Lower lobe of right lung (tissue), 2 donors: Measurements from ENCODE around the gene CAPN3. TPM values are rescaled to one million over a fixed set of nuclear protein-coding genes. Genes with fewer than 3 reads are reported as not detected.

Source experiments
- ATAC-seq, 2 donors: fragments of 200-7000 bp; cut with Tn5 transposase; one replicate each; pipeline ENCODE4 v1.9.1; 2020 to 2022; ENCODE audit warnings: mild to moderate bottlenecking in 2 of 2, moderate library complexity in 2 of 2
- DNase-seq: peaks from one replicate; pipeline ENCODE4 v3.0.0-alpha.2; 2020
- H3K27ac ChIP-seq: fragments of 200-600 bp; one replicate; pipeline ENCODE4 v1.8.0; 2022
- H3K27me3 ChIP-seq: fragments of 200-600 bp; one replicate; pipeline ENCODE4 v1.8.0; 2022; ENCODE audit warnings: low read depth
- H3K36me3 ChIP-seq: fragments of 200-600 bp; one replicate; pipeline ENCODE4 v1.8.0; 2022; ENCODE audit warnings: mild to moderate bottlenecking
- H3K4me1 ChIP-seq: fragments of 200-600 bp; one replicate; pipeline ENCODE4 v1.8.0; 2022
- H3K4me3 ChIP-seq: fragments of 200-600 bp; one replicate; pipeline ENCODE4 v1.8.0; 2022; ENCODE audit warnings: mild to moderate bottlenecking
- H3K9me3 ChIP-seq: fragments of 200-600 bp; one replicate; pipeline ENCODE4 v1.8.0; 2022
- intact Hi-C: fragments of 100-400 bp; cut with DNase I; formaldehyde crosslinking; loops from one replicate; pipeline ENCODE4 v1.11.0; 2022
- total RNA-seq: library from RNA; stranded (reverse); fragmentation: NEBNext Ultra II Directional; extraction: Animal tissue kit (Norgen Biotek cat#: 25700); gene quantifications from one replicate; pipeline ENCODE4 v1.2.1, GENCODE V29; 2021
- TF ChIP-seq, protein P1 (sequence below): fragments of 200-600 bp; IDR thresholded peaks from one replicate; pipeline ENCODE4 v1.8.0; 2022; ENCODE audit warnings: antibody characterized with exemption, mild to moderate bottlenecking
- donor health status: DM: no; HTN: yes; CAD: no; lungs with severe emphysema.

The CAPN3 gene
- total RNA-seq, 1 donor from 2014 or later, result 47.2 TPM

- ATAC-seq, result no peak
- intact Hi-C loops, result no loop called here
- Histone ChIP-seq H3K4me1 (no peaks in the 10 kb centered on the region), H3K9me3 (no peaks in the 10 kb centered on the region), H3K4me3 (no peak overlapping the region), H3K36me3 (peaks cover 80% of the 10 kb centered on the region), H3K27ac (no peak overlapping the region), H3K27me3 (no peaks in the 10 kb centered on the region)
- TF ChIP-seq, protein P1, sequence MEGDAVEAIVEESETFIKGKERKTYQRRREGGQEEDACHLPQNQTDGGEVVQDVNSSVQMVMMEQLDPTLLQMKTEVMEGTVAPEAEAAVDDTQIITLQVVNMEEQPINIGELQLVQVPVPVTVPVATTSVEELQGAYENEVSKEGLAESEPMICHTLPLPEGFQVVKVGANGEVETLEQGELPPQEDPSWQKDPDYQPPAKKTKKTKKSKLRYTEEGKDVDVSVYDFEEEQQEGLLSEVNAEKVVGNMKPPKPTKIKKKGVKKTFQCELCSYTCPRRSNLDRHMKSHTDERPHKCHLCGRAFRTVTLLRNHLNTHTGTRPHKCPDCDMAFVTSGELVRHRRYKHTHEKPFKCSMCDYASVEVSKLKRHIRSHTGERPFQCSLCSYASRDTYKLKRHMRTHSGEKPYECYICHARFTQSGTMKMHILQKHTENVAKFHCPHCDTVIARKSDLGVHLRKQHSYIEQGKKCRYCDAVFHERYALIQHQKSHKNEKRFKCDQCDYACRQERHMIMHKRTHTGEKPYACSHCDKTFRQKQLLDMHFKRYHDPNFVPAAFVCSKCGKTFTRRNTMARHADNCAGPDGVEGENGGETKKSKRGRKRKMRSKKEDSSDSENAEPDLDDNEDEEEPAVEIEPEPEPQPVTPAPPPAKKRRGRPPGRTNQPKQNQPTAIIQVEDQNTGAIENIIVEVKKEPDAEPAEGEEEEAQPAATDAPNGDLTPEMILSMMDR, result no peak
- DNase-seq, result no peak
Observed at GRCh38 chr15:42411884-42412283, 52.6 kb downstream of the CAPN3 start.

DNA sequence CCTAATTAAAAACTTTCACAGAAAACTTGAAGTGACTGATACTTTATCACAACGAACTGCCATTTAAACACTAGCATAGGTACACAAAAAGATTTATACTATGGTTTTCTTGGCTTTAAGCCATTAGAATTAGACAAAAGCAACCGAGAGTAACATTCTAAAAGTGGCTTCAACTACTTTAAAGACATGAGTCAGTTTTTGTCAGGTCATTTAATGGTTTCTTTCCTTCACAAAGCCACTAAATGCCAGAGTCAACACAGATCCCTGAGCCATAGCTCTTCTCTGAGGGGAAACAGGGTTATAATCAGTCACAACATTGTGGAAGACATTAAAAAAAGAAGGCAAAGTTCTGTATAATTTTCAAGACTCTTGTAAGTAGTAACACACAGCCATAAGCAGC lies 54.6 kb downstream of the CAPN3 start:
- ATAC-seq, result no peak
- H3K4me1 ChIP-seq, result no peaks in the 10 kb centered on the region
- no peak for DNase-seq
- H3K4me3 ChIP-seq, result no peak overlapping the region
- H3K27ac ChIP-seq, result no peak overlapping the region
- intact Hi-C loops, result no loop called here
- no peaks in the 10 kb centered on the region for H3K27me3 ChIP-seq
- no peaks in the 10 kb centered on the region for H3K9me3 ChIP-seq
- peaks cover 99% of the 10 kb centered on the region for H3K36me3 ChIP-seq
- TF ChIP-seq, protein P1, result no peak

DNA sequence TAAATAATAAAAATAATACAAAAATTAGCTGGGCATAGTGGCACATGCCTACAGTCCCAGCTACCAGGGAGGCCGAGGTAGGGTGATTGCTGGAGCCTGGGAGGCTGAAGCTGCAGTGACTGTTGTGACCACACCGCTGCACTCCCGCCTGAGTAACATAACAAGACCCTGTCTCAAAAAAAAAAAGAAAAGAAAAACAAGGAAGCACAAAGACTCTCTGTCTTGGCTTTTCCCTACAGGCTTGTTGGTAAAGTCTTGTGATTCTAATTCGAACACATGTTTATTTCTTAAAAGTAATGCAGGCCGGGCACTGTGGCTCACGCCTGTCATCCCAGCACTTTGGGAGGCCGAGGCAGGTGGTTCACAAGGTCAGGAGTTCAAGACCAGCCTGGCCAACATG lies 60.1 kb downstream of the CAPN3 start:
- no peaks in the 10 kb centered on the region for H3K4me1 ChIP-seq
- TF ChIP-seq, protein P1, result no peak
- no peak overlapping the region for H3K27ac ChIP-seq
- H3K9me3 ChIP-seq, result no peaks in the 10 kb centered on the region
- ATAC-seq (no peak), DNase-seq (no peak)
- no peaks in the 10 kb centered on the region for H3K27me3 ChIP-seq
- no peak overlapping the region for H3K4me3 ChIP-seq
- intact Hi-C loops, result no loop called here
- H3K36me3 ChIP-seq, result peaks cover 100% of the 10 kb centered on the region

GRCh38 chr15:42421376-42421775 lies 62.1 kb downstream of the CAPN3 start:
- H3K9me3 ChIP-seq, result no peaks in the 10 kb centered on the region
- intact Hi-C loops, result no loop called here
- H3K27ac ChIP-seq, result no peak overlapping the region
- TF ChIP-seq, protein P1, result no peak
- no peaks in the 10 kb centered on the region for H3K27me3 ChIP-seq
- no peaks in the 10 kb centered on the region for H3K4me1 ChIP-seq
- no peak for DNase-seq
- ATAC-seq, result no peak
- peaks cover 100% of the 10 kb centered on the region for H3K36me3 ChIP-seq
- H3K4me3 ChIP-seq, result no peak overlapping the region

DNA sequence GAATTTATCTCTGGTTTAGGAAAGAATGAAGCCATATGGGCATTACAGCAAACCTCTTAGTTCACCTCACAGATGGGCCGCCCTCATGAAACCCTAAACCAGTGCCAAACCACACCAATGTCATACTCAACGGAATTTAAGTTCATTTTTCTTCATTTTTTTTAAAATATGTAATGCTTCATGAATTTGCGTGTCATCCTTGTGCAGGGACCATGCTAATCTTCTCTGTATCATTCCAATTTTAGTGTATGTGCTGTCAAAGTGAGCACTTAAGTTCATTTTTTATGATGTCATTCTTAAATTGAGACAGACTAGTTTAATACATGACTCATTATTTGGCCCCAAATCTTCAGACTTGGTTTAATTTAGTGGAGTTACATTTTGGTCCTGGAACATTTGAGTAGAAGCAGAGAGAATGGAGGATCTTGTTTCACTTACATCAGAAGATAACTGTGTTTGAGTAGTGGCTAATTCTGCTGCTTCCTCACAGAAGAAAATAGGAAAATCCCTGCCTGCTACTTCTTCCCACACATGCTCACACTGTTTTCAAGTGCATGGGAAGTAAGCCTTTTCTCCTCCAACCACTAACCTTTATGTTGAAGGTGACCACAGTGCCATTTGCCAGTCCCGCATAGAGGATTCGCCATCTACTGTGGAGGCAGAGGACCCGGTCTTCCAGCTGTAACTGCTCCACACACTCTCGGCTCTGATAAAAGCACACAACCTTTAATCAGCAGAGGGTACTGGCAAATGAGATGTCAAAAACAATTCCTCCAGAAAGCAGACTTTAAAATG lies 68.3 kb downstream of the CAPN3 start:
- DNase-seq, result no peak
- no peaks in the 10 kb centered on the region for H3K4me1 ChIP-seq
- no peaks in the 10 kb centered on the region for H3K27me3 ChIP-seq
- no peak overlapping the region for H3K27ac ChIP-seq
- no peak for ATAC-seq
- H3K4me3 ChIP-seq, result no peak overlapping the region
- peaks cover 100% of the 10 kb centered on the region for H3K36me3 ChIP-seq
- H3K9me3 ChIP-seq, result no peaks in the 10 kb centered on the region
- intact Hi-C loops, result no loop called here
- TF ChIP-seq, protein P1, result no peak
